ENCODE results near the gene CYP3A7.
"Not testable (repeated sequence)": the region's sequence is repeated elsewhere in the genome, so short reads cannot be mapped to it uniquely, and the experiment has no call there.

CYP3A7 gene

GRCh38 chr7:99734987-99735386 lies at the start of gene CYP3A7:
Gene CYP3A7 (minus strand): TSS chr7:99735196. CDS start chr7:99735093, 103 bp downstream.
- no peak within 1 kb of the TSS for H3K27ac Mint-ChIP-seq
- no peaks in the 10 kb centered on the region for H3K4me1 Mint-ChIP-seq (ENCODE audit: low read depth)
- no peaks in the 10 kb centered on the region for H3K27me3 Mint-ChIP-seq
- no peak within 1 kb of the TSS for H3K4me3 Mint-ChIP-seq
- H3K9me3 Mint-ChIP-seq, result no peaks in the 10 kb centered on the region
- intact Hi-C loops (cut with micrococcal nuclease), result no loop called here
- no peaks in the 10 kb centered on the region for H3K36me3 Mint-ChIP-seq (ENCODE audit: low read depth)

- Mint-ChIP-seq H3K4me3 (no peak within 1 kb of the TSS), H3K27ac (no peak within 1 kb of the TSS), H3K27me3 (peaks cover 13% of the 10 kb centered on the region), H3K4me1 (ENCODE audit: low read depth) (no peaks in the 10 kb centered on the region), H3K9me3 (no peaks in the 10 kb centered on the region), H3K36me3 (ENCODE audit: low read depth) (no peaks in the 10 kb centered on the region)
- intact Hi-C loops (cut with micrococcal nuclease), result no loop called here
Observed at GRCh38 chr7:99784007-99784406, 49.0 kb upstream of the CYP3A7 start, which contains the start of gene CYP3A4. Gene CYP3A4 (minus strand): TSS chr7:99784184. CDS start chr7:99784081, 103 bp downstream.

- Mint-ChIP-seq H3K4me3 (no peak overlapping the region), H3K36me3 (ENCODE audit: low read depth) (no peaks in the 10 kb centered on the region), H3K4me1 (ENCODE audit: low read depth) (no peaks in the 10 kb centered on the region), H3K27ac (no peak overlapping the region), H3K27me3 (peaks cover 13% of the 10 kb centered on the region), H3K9me3 (no peaks in the 10 kb centered on the region)
- intact Hi-C loops (cut with micrococcal nuclease), result no loop called here
Observed at GRCh38 chr7:99782012-99782953, 47.3 kb upstream of the CYP3A7 start.

- Mint-ChIP-seq H3K4me1 (ENCODE audit: low read depth) (no peaks in the 10 kb centered on the region), H3K9me3 (no peaks in the 10 kb centered on the region), H3K4me3 (no peak overlapping the region), H3K27ac (no peak overlapping the region), H3K36me3 (ENCODE audit: low read depth) (no peaks in the 10 kb centered on the region), H3K27me3 (peaks cover 16% of the 10 kb centered on the region)
- intact Hi-C loops (cut with micrococcal nuclease), result no loop called here
Observed at GRCh38 chr7:99780588-99780987, 45.6 kb upstream of the CYP3A7 start.

GRCh38 chr7:99779949-99780348 lies 45.0 kb upstream of the CYP3A7 start:
- Mint-ChIP-seq H3K9me3 (no peaks in the 10 kb centered on the region), H3K27me3 (peaks cover 19% of the 10 kb centered on the region), H3K36me3 (ENCODE audit: low read depth) (no peaks in the 10 kb centered on the region), H3K27ac (no peak overlapping the region), H3K4me1 (ENCODE audit: low read depth) (no peaks in the 10 kb centered on the region), H3K4me3 (no peak overlapping the region)
- intact Hi-C loops (cut with micrococcal nuclease), result no loop called here

GRCh38 chr7:99778880-99779279 lies 43.9 kb upstream of the CYP3A7 start:
- intact Hi-C loops (cut with micrococcal nuclease), result no loop called here
- Mint-ChIP-seq H3K27me3 (peaks cover 20% of the 10 kb centered on the region), H3K36me3 (ENCODE audit: low read depth) (no peaks in the 10 kb centered on the region)

GRCh38 chr7:99773395-99773794 lies 38.4 kb upstream of the CYP3A7 start:
- intact Hi-C loops (cut with micrococcal nuclease); H3K27ac Mint-ChIP-seq; H3K4me1 Mint-ChIP-seq (ENCODE audit: low read depth); H3K4me3 Mint-ChIP-seq; H3K36me3 Mint-ChIP-seq (ENCODE audit: low read depth); H3K9me3 Mint-ChIP-seq: not testable (repeated sequence)
- H3K27me3 Mint-ChIP-seq, result peaks cover 29% of the 10 kb centered on the region

More at GRCh38 chr7:99778880-99779279, 43.9 kb upstream of the CYP3A7 start:
- H3K4me3 Mint-ChIP-seq, result no peak overlapping the region
- no peaks in the 10 kb centered on the region for H3K4me1 Mint-ChIP-seq (ENCODE audit: low read depth)
- no peak overlapping the region for H3K27ac Mint-ChIP-seq
- no peaks in the 10 kb centered on the region for H3K9me3 Mint-ChIP-seq

- H3K27me3 Mint-ChIP-seq, result peaks cover 29% of the 10 kb centered on the region
- H3K4me1 Mint-ChIP-seq (ENCODE audit: low read depth), result no peaks in the 10 kb centered on the region
- no peaks in the 10 kb centered on the region for H3K36me3 Mint-ChIP-seq (ENCODE audit: low read depth)
- H3K27ac Mint-ChIP-seq, result no peak overlapping the region
- intact Hi-C loops (cut with micrococcal nuclease), result no loop called here
- H3K9me3 Mint-ChIP-seq, result no peaks in the 10 kb centered on the region
- no peak overlapping the region for H3K4me3 Mint-ChIP-seq
Observed at GRCh38 chr7:99772565-99772964, 37.6 kb upstream of the CYP3A7 start.

- H3K4me1 Mint-ChIP-seq (ENCODE audit: low read depth); H3K4me3 Mint-ChIP-seq; intact Hi-C loops (cut with micrococcal nuclease); H3K9me3 Mint-ChIP-seq; H3K27ac Mint-ChIP-seq; H3K36me3 Mint-ChIP-seq (ENCODE audit: low read depth): not testable (repeated sequence)
- H3K27me3 Mint-ChIP-seq, result peaks cover 14% of the 10 kb centered on the region
Observed at GRCh38 chr7:99769494-99769893, 34.5 kb upstream of the CYP3A7 start.

GRCh38 chr7:99768471-99768870 lies 33.5 kb upstream of the CYP3A7 start:
- intact Hi-C loops (cut with micrococcal nuclease), result no loop called here
- H3K9me3 Mint-ChIP-seq, result no peaks in the 10 kb centered on the region
- no peaks in the 10 kb centered on the region for H3K4me1 Mint-ChIP-seq (ENCODE audit: low read depth)
- no peaks in the 10 kb centered on the region for H3K36me3 Mint-ChIP-seq (ENCODE audit: low read depth)
- peaks cover 11% of the 10 kb centered on the region for H3K27me3 Mint-ChIP-seq
- H3K4me3 Mint-ChIP-seq, result no peak overlapping the region
- H3K27ac Mint-ChIP-seq, result no peak overlapping the region

GRCh38 chr7:99767662-99768061 lies 32.7 kb upstream of the CYP3A7 start:
- peaks cover 6% of the 10 kb centered on the region for H3K27me3 Mint-ChIP-seq
- intact Hi-C loops (cut with micrococcal nuclease), result no loop called here
- no peaks in the 10 kb centered on the region for H3K4me1 Mint-ChIP-seq (ENCODE audit: low read depth)
- no peak overlapping the region for H3K4me3 Mint-ChIP-seq
- H3K9me3 Mint-ChIP-seq, result no peaks in the 10 kb centered on the region
- no peaks in the 10 kb centered on the region for H3K36me3 Mint-ChIP-seq (ENCODE audit: low read depth)
- H3K27ac Mint-ChIP-seq, result no peak overlapping the region

GRCh38 chr7:99766484-99767099 lies 31.6 kb upstream of the CYP3A7 start:
- H3K4me3 Mint-ChIP-seq, result no peak overlapping the region
- no peaks in the 10 kb centered on the region for H3K9me3 Mint-ChIP-seq
- H3K4me1 Mint-ChIP-seq (ENCODE audit: low read depth), result no peaks in the 10 kb centered on the region
- intact Hi-C loops (cut with micrococcal nuclease), result no loop called here
- no peaks in the 10 kb centered on the region for H3K36me3 Mint-ChIP-seq (ENCODE audit: low read depth)
- H3K27ac Mint-ChIP-seq, result no peak overlapping the region
- peaks cover 5% of the 10 kb centered on the region for H3K27me3 Mint-ChIP-seq

GRCh38 chr7:99764478-99764877 lies 29.5 kb upstream of the CYP3A7 start:
- no peak overlapping the region for H3K4me3 Mint-ChIP-seq
- no peaks in the 10 kb centered on the region for H3K36me3 Mint-ChIP-seq (ENCODE audit: low read depth)
- peaks cover 2% of the 10 kb centered on the region for H3K27me3 Mint-ChIP-seq
- no peaks in the 10 kb centered on the region for H3K4me1 Mint-ChIP-seq (ENCODE audit: low read depth)
- intact Hi-C loops (cut with micrococcal nuclease), result no loop called here
- H3K27ac Mint-ChIP-seq, result no peak overlapping the region
- H3K9me3 Mint-ChIP-seq, result no peaks in the 10 kb centered on the region

- Mint-ChIP-seq H3K9me3 (no peaks in the 10 kb centered on the region), H3K4me1 (ENCODE audit: low read depth) (no peaks in the 10 kb centered on the region), H3K27ac (no peak overlapping the region), H3K4me3 (no peak overlapping the region), H3K36me3 (ENCODE audit: low read depth) (no peaks in the 10 kb centered on the region), H3K27me3 (no peaks in the 10 kb centered on the region)
- intact Hi-C loops (cut with micrococcal nuclease), result no loop called here
Observed at GRCh38 chr7:99762680-99763327, 27.8 kb upstream of the CYP3A7 start.

Measured in dendritic cell treated with granulocyte-macrophage colony-stimulating factor and Interleukin-4, amounts not matched to agents 40 ng/mL and 50 ng/mL, for 4 days (primary cell).